Kidney epithelial cell (primary cell): Measurements from ENCODE around the gene NDUFS7. TPM values are rescaled to one million over a fixed set of nuclear protein-coding genes. Genes with fewer than 3 reads are reported as not detected.

ENCODE experiments used
- DNase-seq: peaks from one replicate; pipeline ENCODE4 v3.0.0-alpha.2; 2010; ENCODE audit warnings: low read depth
- H3K27me3 ChIP-seq: 2 replicates; pipeline ENCODE4 v1.6.0; 2011; ENCODE audit warnings: low read length; ENCODE audit not compliant: control insufficient read depth, insufficient read depth
- H3K36me3 ChIP-seq: 2 replicates; pipeline ENCODE4 v1.5.1; 2011; ENCODE audit warnings: low read length; ENCODE audit not compliant: control insufficient read depth, insufficient read depth
- H3K4me3 ChIP-seq: 2 replicates; pipeline ENCODE4 v1.5.1; 2011; ENCODE audit warnings: low read depth, mild to moderate bottlenecking, control low read depth, low read length
- total RNA-seq: library from RNA; depleted of rRNA; stranded (reverse); fragments of >200 nt; gene quantifications from 2 replicates; pipeline ENCODE4 v1.2.3, GENCODE V29; 2015
- TF ChIP-seq, protein P1 (sequence below): IDR thresholded peaks from 2 replicates; pipeline ENCODE4 v1.5.1; 2011; ENCODE audit warnings: mild to moderate bottlenecking, moderate library complexity, low read length, control low read depth, inconsistent platforms; ENCODE audit not compliant: insufficient read depth, poor library complexity, severe bottlenecking

The NDUFS7 gene
- total RNA-seq, 1 donor from 2014 or later, result 189 TPM

DNA sequence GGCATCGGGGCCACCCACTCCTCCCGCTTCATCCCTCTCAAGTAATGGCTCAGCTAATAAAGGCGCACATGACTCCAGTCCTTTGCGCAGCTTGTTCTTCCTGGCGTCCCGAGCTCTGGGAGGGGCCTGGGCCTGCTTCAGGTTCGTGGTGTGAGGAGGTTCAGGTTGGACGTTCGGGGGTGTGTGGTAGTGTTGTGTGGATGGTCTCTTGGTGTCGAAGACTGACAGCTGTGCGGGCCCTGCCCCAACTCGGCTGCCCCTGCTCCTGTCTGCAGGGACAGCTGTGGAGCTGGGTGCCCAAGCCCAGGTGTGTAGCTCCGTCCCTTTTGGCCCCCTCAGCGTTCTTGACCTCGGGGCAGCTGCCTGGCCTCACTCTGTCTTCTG lies 56.7 kb downstream of the NDUFS7 start:
- H3K36me3 ChIP-seq, result peaks cover 3% of the 10 kb centered on the region
- TF ChIP-seq, protein P1, sequence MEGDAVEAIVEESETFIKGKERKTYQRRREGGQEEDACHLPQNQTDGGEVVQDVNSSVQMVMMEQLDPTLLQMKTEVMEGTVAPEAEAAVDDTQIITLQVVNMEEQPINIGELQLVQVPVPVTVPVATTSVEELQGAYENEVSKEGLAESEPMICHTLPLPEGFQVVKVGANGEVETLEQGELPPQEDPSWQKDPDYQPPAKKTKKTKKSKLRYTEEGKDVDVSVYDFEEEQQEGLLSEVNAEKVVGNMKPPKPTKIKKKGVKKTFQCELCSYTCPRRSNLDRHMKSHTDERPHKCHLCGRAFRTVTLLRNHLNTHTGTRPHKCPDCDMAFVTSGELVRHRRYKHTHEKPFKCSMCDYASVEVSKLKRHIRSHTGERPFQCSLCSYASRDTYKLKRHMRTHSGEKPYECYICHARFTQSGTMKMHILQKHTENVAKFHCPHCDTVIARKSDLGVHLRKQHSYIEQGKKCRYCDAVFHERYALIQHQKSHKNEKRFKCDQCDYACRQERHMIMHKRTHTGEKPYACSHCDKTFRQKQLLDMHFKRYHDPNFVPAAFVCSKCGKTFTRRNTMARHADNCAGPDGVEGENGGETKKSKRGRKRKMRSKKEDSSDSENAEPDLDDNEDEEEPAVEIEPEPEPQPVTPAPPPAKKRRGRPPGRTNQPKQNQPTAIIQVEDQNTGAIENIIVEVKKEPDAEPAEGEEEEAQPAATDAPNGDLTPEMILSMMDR, result no peak
- peaks cover 2% of the 10 kb centered on the region for H3K27me3 ChIP-seq
- no peak for DNase-seq
- H3K4me3 ChIP-seq, result no peak overlapping the region

DNA sequence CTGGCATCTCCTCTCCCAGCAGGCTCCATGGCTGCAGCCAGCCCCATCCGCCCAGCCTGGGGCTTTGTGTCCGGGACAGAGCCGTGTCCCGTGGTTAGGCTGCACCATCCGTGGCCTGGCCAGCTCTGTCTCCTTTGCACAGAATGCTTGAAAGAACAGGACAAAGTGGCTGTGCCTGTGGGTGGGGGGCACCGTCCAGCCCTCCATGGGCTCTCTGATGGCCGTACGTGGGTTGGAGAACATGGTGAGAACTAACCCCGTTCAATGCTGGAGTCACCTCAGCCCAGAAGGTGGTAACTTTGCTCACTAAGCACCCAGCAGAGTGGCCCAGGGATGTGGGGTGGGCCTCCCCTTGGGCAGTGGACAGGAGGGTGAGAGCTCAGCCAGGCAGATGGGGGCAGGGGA lies 57.3 kb downstream of the NDUFS7 start:
- TF ChIP-seq, protein P1, result no peak
- Histone ChIP-seq H3K36me3 (peaks cover 1% of the 10 kb centered on the region), H3K27me3 (peaks cover 8% of the 10 kb centered on the region), H3K4me3 (no peak overlapping the region)
- DNase-seq, result no peak

DNA sequence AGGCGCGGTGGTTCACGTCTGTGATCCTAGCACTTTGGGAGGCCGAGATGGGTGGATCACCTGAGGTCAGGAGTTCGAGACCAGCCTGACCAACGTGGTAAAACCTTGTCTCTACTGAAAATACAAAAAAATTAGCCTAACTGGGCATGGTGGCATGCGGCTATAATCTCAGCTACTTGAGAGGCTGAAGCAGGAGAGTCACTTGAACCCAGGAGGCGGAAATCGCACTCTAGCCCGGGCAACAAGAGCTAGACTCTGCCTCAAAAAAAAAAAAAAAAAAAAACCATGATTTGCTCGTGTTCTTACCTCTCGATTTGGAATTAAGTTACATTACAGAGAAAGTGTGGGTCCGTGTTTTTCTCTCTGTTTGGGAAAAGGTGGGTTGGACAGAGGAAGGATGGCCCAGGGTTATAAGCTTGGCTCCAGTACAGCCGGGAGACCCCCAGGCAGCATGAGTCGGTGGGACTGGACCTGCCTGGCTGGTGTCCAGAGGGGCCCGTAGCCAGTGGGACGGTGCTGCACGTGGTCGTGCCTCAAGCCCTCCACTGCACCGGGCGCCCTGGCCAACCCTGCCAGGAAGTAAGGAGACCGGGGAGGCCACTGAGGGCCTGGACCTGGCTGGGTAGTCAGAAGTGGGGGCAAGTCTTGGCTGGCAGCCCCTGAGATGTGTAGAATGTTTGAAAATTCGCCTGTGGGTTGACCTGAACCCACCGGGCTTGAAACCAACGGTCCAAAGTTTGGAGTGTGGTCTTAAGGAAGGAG lies 58.2 kb downstream of the NDUFS7 start:
- H3K36me3 ChIP-seq, result peaks cover 1% of the 10 kb centered on the region
- DNase-seq, result no peak
- peaks cover 17% of the 10 kb centered on the region for H3K27me3 ChIP-seq
- TF ChIP-seq, protein P1, result no peak
- H3K4me3 ChIP-seq, result no peak overlapping the region

Other genes with a start within 250 kb of the NDUFS7 start
- 48.8 and 56.7 TPM in 2 replicates for gene SBNO2, start 209.6 kb upstream of the NDUFS7 start, total RNA-seq
- 78.3 and 86.5 TPM in 2 replicates for gene STK11, start 178.1 kb upstream of the NDUFS7 start, total RNA-seq
- 5.1 and 10.5 TPM in 2 replicates for gene CBARP, start 145.9 kb upstream of the NDUFS7 start, total RNA-seq
- 55.3 and 69.8 TPM in 2 replicates for gene ATP5F1D, start 142.2 kb upstream of the NDUFS7 start, total RNA-seq
- 66.8 and 69.4 TPM in 2 replicates for gene MIDN, start 135.3 kb upstream of the NDUFS7 start, total RNA-seq
- 298 and 403 TPM in 2 replicates for gene CIRBP, start 114.6 kb upstream of the NDUFS7 start, total RNA-seq
- 58.5 and 75.0 TPM in 2 replicates for gene FAM174C, start 108.4 kb upstream of the NDUFS7 start, total RNA-seq
- 3.1 and 5.3 TPM in 2 replicates for gene EFNA2, start 98.0 kb upstream of the NDUFS7 start, total RNA-seq
- gene GAMT, start 17.6 kb downstream of the NDUFS7 start, total RNA-seq, result 17.5 and 20.3 TPM in 2 replicates
- 74.5 and 77.0 TPM in 2 replicates for gene DAZAP1, start 23.7 kb downstream of the NDUFS7 start, total RNA-seq
- 1,778 and 3,178 TPM in 2 replicates for gene RPS15, start 54.5 kb downstream of the NDUFS7 start, total RNA-seq
- gene APC2, start 66.2 kb downstream of the NDUFS7 start, total RNA-seq, result not detected in 2 replicates
- 38.8 and 40.0 TPM in 2 replicates for gene C19orf25, start 95.3 kb downstream of the NDUFS7 start, total RNA-seq
- 1.6 and 5.5 TPM in 2 replicates for gene PCSK4, start 106.4 kb downstream of the NDUFS7 start, total RNA-seq
- gene REEP6, start 107.3 kb downstream of the NDUFS7 start, total RNA-seq, result 8.7 and 9.7 TPM in 2 replicates
- gene ADAMTSL5, start 129.1 kb downstream of the NDUFS7 start, total RNA-seq, result 0.58 and 1.8 TPM in 2 replicates
- not detected in 2 replicates for gene PLK5, start 140.2 kb downstream of the NDUFS7 start, total RNA-seq
- 90.9 and 112 TPM in 2 replicates for gene MEX3D, start 184.4 kb downstream of the NDUFS7 start, total RNA-seq
- 118 and 130 TPM in 2 replicates for gene MBD3, start 209.0 kb downstream of the NDUFS7 start, total RNA-seq
- 77.8 and 84.6 TPM in 2 replicates for gene UQCR11, start 221.6 kb downstream of the NDUFS7 start, total RNA-seq